A549 (cell line): ENCODE data around the gene ENTPD5.

Source experiments
- CHD4 ChIP-seq: fragments of 200-600 bp; sonication (generic); IDR thresholded peaks from 2 replicates; pipeline ENCODE4 v1.6.1; 2016; ENCODE audit warnings: antibody characterized with exemption, mild to moderate bottlenecking, borderline replicate concordance
- RFX5 ChIP-seq: fragments of 450-650 bp; IDR thresholded peaks from 2 replicates; pipeline ENCODE4 v1.7.1; 2014; ENCODE audit warnings: antibody characterized with exemption, mild to moderate bottlenecking, moderate library complexity
- RNF2 ChIP-seq: fragments of 200-600 bp; sonication (generic); IDR thresholded peaks from 2 replicates; pipeline ENCODE4 v1.6.1; 2016; ENCODE audit warnings: low read depth, mild to moderate bottlenecking, antibody characterized with exemption, moderate library complexity, borderline replicate concordance

- TF ChIP-seq RNF2 = no peak
- TF ChIP-seq CHD4 = no peak
- TF ChIP-seq RFX5 = no peak
Measured at GRCh38 chr14:73976125-73976524, 43.0 kb downstream of the ENTPD5 start.
